K562 (cell line): ENCODE data around the gene MFSD2B. TPM values are rescaled to one million over a fixed set of nuclear protein-coding genes. Genes with fewer than 3 reads are reported as not detected.

Source experiments
- CBX3 ChIP-seq, 2 experiments: IDR thresholded peaks; 1 replicate in 1 of 2; 2 replicates in 1 of 2; pipeline ENCODE4 v1.6.1; 2012; ENCODE audit warnings: inconsistent platforms in 2 of 2, low read length in 2 of 2, borderline replicate concordance in 1 of 2, control low read depth in 1 of 2
- HLTF ChIP-seq: fragments of 450-650 bp; IDR thresholded peaks from 2 replicates; pipeline ENCODE4 v1.6.1; 2016
- MAFG ChIP-seq: fragments of 450-650 bp; conservative IDR thresholded peaks from 2 replicates; pipeline ENCODE4 v1.6.1; 2016; ENCODE audit warnings: missing genetic modification characterization, missing compliant biosample characterization
- NELFE ChIP-seq: IDR thresholded peaks from 2 replicates; pipeline ENCODE4 v1.6.1; 2011; ENCODE audit warnings: mild to moderate bottlenecking; ENCODE audit not compliant: insufficient read depth, insufficient read length
- POLR2G ChIP-seq: fragments of 200-400 bp; formaldehyde crosslinking; IDR thresholded peaks from 2 replicates; pipeline ENCODE4 v1.6.1; 2017; ENCODE audit warnings: low read depth, mild to moderate bottlenecking, antibody characterized with exemption, low read length, moderate library complexity
- RBFOX2 ChIP-seq: fragments of 200-400 bp; formaldehyde crosslinking; IDR thresholded peaks from 2 replicates; pipeline ENCODE4 v1.6.1; 2017; ENCODE audit warnings: low read depth, mild to moderate bottlenecking, low read length, moderate library complexity
- polyA plus RNA-seq, 8 experiments: library from polyadenylated mRNA; depleted of rRNA in 4 of 8; stranded (reverse) in 5 of 8; unstranded in 3 of 8; fragments of >200 nt; fragmentation: Nextera tagmentation in 2 of 8; fragmentation: Illumina TruSeq in 1 of 8; extraction: Ambion mirVana in 2 of 8; extraction: Trizol in 1 of 8; gene quantifications; 2 replicates each; pipeline versions ENCODE4 v1.2.1 to v1.2.3, GENCODE V29; 2011 to 2014; ENCODE audit warnings: inconsistent platforms in 1 of 8, missing spikeins in 1 of 8
- total RNA-seq, 7 experiments: library from RNA; depleted of rRNA in 6 of 7; stranded (reverse); fragments of >200 nt in 6 of 7; fragmentation: Illumina TruSeq in 2 of 7; extraction: Trizol in 2 of 7; gene quantifications; 2 replicates each; pipeline versions ENCODE4 v1.2.1 to v1.2.3, GENCODE V29; 2011 to 2021; ENCODE audit warnings: low replicate concordance in 1 of 7
- TF ChIP-seq, protein P1 (sequence below): fragments of 200-600 bp; sonication (generic); IDR thresholded peaks from one replicate; pipeline ENCODE4 v1.6.1; 2012; ENCODE audit warnings: mild to moderate bottlenecking, low read depth, low read length, inconsistent platforms
- TF ChIP-seq, protein P2 (sequence below): sonication (generic); formaldehyde crosslinking; IDR thresholded peaks from 2 replicates; pipeline ENCODE4 v1.8.0; 2023; ENCODE audit warnings: mild to moderate bottlenecking, missing genetic modification reagents
- TF ChIP-seq, protein P3 (sequence below): fragments of 450-650 bp; IDR thresholded peaks from 2 replicates; pipeline ENCODE4 v1.6.1; 2018; ENCODE audit not compliant: partially characterized antibody

MFSD2B gene
- total and polyA plus RNA-seq, 9 of the 15 experiments (the other 6 are each of a cell fraction or from before 2014, with no cell fraction given), result 2.6 to 10.9 (median 6.8) TPM

DNA sequence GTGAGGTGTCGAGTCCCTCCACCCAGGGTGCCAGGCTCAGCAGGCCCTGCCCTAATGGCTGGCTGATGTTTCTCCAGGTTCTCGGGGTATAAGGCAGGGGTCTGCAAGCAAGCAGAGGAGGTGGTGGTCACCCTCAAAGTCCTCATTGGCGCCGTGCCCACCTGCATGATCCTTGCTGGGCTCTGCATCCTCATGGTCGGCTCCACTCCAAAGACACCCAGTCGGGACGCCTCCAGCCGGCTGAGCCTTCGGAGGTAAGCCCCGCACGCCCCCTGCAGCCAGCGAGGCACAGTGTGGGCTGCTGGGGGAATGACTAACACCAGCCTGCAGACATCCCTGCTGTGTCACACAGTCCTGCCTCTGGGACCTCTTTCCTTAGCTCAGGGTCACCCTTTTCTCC, 14.1 kb downstream of the MFSD2B start (continued):
- TF ChIP-seq, protein P1, sequence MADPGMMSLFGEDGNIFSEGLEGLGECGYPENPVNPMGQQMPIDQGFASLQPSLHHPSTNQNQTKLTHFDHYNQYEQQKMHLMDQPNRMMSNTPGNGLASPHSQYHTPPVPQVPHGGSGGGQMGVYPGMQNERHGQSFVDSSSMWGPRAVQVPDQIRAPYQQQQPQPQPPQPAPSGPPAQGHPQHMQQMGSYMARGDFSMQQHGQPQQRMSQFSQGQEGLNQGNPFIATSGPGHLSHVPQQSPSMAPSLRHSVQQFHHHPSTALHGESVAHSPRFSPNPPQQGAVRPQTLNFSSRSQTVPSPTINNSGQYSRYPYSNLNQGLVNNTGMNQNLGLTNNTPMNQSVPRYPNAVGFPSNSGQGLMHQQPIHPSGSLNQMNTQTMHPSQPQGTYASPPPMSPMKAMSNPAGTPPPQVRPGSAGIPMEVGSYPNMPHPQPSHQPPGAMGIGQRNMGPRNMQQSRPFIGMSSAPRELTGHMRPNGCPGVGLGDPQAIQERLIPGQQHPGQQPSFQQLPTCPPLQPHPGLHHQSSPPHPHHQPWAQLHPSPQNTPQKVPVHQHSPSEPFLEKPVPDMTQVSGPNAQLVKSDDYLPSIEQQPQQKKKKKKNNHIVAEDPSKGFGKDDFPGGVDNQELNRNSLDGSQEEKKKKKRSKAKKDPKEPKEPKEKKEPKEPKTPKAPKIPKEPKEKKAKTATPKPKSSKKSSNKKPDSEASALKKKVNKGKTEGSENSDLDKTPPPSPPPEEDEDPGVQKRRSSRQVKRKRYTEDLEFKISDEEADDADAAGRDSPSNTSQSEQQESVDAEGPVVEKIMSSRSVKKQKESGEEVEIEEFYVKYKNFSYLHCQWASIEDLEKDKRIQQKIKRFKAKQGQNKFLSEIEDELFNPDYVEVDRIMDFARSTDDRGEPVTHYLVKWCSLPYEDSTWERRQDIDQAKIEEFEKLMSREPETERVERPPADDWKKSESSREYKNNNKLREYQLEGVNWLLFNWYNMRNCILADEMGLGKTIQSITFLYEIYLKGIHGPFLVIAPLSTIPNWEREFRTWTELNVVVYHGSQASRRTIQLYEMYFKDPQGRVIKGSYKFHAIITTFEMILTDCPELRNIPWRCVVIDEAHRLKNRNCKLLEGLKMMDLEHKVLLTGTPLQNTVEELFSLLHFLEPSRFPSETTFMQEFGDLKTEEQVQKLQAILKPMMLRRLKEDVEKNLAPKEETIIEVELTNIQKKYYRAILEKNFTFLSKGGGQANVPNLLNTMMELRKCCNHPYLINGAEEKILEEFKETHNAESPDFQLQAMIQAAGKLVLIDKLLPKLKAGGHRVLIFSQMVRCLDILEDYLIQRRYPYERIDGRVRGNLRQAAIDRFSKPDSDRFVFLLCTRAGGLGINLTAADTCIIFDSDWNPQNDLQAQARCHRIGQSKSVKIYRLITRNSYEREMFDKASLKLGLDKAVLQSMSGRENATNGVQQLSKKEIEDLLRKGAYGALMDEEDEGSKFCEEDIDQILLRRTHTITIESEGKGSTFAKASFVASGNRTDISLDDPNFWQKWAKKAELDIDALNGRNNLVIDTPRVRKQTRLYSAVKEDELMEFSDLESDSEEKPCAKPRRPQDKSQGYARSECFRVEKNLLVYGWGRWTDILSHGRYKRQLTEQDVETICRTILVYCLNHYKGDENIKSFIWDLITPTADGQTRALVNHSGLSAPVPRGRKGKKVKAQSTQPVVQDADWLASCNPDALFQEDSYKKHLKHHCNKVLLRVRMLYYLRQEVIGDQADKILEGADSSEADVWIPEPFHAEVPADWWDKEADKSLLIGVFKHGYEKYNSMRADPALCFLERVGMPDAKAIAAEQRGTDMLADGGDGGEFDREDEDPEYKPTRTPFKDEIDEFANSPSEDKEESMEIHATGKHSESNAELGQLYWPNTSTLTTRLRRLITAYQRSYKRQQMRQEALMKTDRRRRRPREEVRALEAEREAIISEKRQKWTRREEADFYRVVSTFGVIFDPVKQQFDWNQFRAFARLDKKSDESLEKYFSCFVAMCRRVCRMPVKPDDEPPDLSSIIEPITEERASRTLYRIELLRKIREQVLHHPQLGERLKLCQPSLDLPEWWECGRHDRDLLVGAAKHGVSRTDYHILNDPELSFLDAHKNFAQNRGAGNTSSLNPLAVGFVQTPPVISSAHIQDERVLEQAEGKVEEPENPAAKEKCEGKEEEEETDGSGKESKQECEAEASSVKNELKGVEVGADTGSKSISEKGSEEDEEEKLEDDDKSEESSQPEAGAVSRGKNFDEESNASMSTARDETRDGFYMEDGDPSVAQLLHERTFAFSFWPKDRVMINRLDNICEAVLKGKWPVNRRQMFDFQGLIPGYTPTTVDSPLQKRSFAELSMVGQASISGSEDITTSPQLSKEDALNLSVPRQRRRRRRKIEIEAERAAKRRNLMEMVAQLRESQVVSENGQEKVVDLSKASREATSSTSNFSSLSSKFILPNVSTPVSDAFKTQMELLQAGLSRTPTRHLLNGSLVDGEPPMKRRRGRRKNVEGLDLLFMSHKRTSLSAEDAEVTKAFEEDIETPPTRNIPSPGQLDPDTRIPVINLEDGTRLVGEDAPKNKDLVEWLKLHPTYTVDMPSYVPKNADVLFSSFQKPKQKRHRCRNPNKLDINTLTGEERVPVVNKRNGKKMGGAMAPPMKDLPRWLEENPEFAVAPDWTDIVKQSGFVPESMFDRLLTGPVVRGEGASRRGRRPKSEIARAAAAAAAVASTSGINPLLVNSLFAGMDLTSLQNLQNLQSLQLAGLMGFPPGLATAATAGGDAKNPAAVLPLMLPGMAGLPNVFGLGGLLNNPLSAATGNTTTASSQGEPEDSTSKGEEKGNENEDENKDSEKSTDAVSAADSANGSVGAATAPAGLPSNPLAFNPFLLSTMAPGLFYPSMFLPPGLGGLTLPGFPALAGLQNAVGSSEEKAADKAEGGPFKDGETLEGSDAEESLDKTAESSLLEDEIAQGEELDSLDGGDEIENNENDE, result no peak
- no peak for TF ChIP-seq RBFOX2
- no peak for TF ChIP-seq NELFE
- no peak for TF ChIP-seq HLTF
- TF ChIP-seq, protein P2, sequence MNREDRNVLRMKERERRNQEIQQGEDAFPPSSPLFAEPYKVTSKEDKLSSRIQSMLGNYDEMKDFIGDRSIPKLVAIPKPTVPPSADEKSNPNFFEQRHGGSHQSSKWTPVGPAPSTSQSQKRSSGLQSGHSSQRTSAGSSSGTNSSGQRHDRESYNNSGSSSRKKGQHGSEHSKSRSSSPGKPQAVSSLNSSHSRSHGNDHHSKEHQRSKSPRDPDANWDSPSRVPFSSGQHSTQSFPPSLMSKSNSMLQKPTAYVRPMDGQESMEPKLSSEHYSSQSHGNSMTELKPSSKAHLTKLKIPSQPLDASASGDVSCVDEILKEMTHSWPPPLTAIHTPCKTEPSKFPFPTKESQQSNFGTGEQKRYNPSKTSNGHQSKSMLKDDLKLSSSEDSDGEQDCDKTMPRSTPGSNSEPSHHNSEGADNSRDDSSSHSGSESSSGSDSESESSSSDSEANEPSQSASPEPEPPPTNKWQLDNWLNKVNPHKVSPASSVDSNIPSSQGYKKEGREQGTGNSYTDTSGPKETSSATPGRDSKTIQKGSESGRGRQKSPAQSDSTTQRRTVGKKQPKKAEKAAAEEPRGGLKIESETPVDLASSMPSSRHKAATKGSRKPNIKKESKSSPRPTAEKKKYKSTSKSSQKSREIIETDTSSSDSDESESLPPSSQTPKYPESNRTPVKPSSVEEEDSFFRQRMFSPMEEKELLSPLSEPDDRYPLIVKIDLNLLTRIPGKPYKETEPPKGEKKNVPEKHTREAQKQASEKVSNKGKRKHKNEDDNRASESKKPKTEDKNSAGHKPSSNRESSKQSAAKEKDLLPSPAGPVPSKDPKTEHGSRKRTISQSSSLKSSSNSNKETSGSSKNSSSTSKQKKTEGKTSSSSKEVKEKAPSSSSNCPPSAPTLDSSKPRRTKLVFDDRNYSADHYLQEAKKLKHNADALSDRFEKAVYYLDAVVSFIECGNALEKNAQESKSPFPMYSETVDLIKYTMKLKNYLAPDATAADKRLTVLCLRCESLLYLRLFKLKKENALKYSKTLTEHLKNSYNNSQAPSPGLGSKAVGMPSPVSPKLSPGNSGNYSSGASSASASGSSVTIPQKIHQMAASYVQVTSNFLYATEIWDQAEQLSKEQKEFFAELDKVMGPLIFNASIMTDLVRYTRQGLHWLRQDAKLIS, result no peak
- TF ChIP-seq MAFG, result no peak
- peak; percentile 61 for TF ChIP-seq POLR2G
- TF ChIP-seq CBX3 (IDR thresholded peaks at IDR 0.05; ENCODE audit: borderline replicate concordance in 1 of 2, low read length in 2 of 2), result no peak
- TF ChIP-seq, protein P3, sequence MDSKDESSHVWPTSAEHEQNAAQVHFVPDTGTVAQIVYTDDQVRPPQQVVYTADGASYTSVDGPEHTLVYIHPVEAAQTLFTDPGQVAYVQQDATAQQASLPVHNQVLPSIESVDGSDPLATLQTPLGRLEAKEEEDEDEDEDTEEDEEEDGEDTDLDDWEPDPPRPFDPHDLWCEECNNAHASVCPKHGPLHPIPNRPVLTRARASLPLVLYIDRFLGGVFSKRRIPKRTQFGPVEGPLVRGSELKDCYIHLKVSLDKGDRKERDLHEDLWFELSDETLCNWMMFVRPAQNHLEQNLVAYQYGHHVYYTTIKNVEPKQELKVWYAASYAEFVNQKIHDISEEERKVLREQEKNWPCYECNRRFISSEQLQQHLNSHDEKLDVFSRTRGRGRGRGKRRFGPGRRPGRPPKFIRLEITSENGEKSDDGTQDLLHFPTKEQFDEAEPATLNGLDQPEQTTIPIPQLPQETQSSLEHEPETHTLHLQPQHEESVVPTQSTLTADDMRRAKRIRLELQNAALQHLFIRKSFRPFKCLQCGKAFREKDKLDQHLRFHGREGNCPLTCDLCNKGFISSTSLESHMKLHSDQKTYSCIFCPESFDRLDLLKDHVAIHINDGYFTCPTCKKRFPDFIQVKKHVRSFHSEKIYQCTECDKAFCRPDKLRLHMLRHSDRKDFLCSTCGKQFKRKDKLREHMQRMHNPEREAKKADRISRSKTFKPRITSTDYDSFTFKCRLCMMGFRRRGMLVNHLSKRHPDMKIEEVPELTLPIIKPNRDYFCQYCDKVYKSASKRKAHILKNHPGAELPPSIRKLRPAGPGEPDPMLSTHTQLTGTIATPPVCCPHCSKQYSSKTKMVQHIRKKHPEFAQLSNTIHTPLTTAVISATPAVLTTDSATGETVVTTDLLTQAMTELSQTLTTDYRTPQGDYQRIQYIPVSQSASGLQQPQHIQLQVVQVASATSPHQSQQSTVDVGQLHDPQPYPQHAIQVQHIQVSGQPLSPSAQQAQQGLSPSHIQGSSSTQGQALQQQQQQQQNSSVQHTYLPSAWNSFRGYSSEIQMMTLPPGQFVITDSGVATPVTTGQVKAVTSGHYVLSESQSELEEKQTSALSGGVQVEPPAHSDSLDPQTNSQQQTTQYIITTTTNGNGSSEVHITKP, result no peak
